A549 (cell line): ENCODE results near the gene ABCF2.

Experiments
- CTCF ChIP-seq: fragments of >200 bp; sonication (Bioruptor Twin); formaldehyde crosslinking; IDR thresholded peaks from 3 replicates; pipeline ENCODE4 v1.5.1; 2016
- EP300 ChIP-seq, 2 experiments: fragments of >200 bp; sonication (Bioruptor Twin); formaldehyde crosslinking; IDR thresholded peaks; 2 replicates in 1 of 2; 3 replicates in 1 of 2; pipeline ENCODE4 v1.6.1; 2016 to 2017
- MAFK ChIP-seq: fragments of 450-650 bp; IDR thresholded peaks from 2 replicates; pipeline ENCODE4 v1.6.1; 2014; ENCODE audit not compliant: partially characterized antibody
- NR3C1 ChIP-seq: fragments of >200 bp; sonication (Bioruptor Twin); formaldehyde crosslinking; IDR thresholded peaks from 3 replicates; pipeline ENCODE4 v1.6.1; 2017
- PHF8 ChIP-seq: fragments of 200-600 bp; sonication (generic); IDR thresholded peaks from 2 replicates; pipeline ENCODE4 v1.6.1; 2016; ENCODE audit warnings: low read depth, mild to moderate bottlenecking, antibody characterized with exemption, moderate library complexity, borderline replicate concordance
- POLR2A ChIP-seq: IDR thresholded peaks from 2 replicates; pipeline ENCODE4 v1.6.1; 2012; ENCODE audit warnings: mild to moderate bottlenecking, low read length
- RFX5 ChIP-seq: fragments of 450-650 bp; IDR thresholded peaks from 2 replicates; pipeline ENCODE4 v1.7.1; 2014; ENCODE audit warnings: antibody characterized with exemption, mild to moderate bottlenecking, moderate library complexity

DNA sequence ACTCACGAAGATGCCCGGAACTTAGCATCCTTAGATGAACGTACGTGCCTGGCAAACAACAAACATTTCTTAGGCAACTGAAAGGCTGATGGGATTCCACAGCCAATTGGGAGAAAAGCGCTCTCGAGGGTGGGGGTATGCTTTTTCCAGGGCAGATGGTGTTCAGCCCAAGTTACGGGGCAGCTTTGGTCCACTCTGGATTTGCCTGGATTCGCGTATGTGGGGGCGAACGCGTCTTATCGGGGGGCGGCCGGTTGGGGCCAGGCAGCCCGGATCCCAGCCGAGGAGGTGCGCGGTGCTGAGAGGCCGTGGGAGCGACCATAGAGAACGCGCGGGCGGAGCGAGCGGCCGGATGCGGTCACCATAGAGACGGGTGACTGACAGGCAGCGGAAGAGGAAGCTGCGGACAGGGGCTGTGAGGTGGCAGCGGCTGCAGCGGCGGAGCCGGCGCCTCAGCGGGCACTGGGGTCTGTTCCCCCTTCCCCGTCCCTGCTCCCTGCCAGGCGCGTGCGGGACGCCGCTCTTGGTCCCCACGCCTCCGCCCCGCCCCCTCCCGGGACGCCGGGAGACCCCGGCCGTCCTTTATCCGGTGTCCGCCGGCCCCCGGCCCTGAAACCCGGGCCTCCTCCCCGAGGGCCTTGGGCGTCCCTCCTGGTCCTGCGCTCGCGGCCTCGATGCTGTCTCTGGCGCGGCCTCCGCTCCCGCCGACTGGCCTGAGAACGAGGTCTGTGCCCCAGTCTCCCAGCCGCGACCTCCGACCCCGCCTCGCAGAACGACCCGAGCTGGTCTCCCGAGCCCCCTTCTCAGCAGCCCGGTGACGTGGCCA is 5.3 kb upstream of the ABCF2 start, which contains the start of gene CHPF2:
- no peak for TF ChIP-seq RFX5
- no peak for TF ChIP-seq EP300 (IDR thresholded peaks at IDR 0.05)
- peak; percentile 85 for TF ChIP-seq POLR2A
- TF ChIP-seq MAFK: no peak
- no peak for TF ChIP-seq CTCF
- TF ChIP-seq NR3C1: no peak
- no peak for TF ChIP-seq PHF8
